Measurements from ENCODE around the gene RMI2. TPM values are rescaled to one million over a fixed set of nuclear protein-coding genes. Genes with fewer than 3 reads are reported as not detected.

The RMI2 gene
- total RNA-seq, 2 experiments from 2014 or later, result 1.3 to 1.5 TPM

DNA sequence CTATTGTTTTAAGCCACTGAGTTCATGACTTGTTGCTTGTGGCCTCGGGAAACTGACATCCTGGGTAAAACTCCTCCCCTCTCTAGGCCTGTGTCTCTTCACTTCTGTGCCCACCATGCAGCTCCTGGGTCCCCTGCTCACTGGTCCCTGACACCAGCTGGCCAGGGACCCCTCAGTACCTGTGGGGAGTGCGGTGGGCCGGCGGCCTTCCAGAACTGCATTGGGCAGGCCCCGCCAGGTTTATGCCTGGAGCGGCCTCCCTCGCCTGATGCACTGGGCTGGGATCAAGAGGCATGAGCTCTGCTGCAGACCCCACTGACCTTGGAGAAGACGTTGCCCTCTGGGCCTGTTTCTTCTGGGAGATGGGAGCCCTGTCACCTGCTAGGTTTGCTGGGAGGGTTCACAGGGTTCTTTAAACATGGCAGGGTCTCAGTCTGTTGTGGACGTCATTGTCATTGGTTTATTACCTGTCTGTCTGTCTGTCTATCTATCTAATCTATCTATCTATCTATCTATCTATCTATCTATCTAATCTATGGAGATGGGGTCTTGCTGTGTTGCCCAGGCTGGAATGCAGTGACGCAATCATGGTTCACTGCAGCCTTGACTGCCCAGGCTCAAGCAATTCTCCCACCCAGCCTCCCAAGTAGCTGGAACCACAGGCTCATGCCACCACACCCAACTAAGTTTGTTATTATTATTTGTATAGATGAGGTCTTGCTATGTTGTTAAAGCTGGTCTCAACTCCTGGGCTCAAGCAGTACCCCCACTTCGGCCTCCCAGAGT, 21.5 kb upstream of the RMI2 start:
- TF ChIP-seq, protein P1, sequence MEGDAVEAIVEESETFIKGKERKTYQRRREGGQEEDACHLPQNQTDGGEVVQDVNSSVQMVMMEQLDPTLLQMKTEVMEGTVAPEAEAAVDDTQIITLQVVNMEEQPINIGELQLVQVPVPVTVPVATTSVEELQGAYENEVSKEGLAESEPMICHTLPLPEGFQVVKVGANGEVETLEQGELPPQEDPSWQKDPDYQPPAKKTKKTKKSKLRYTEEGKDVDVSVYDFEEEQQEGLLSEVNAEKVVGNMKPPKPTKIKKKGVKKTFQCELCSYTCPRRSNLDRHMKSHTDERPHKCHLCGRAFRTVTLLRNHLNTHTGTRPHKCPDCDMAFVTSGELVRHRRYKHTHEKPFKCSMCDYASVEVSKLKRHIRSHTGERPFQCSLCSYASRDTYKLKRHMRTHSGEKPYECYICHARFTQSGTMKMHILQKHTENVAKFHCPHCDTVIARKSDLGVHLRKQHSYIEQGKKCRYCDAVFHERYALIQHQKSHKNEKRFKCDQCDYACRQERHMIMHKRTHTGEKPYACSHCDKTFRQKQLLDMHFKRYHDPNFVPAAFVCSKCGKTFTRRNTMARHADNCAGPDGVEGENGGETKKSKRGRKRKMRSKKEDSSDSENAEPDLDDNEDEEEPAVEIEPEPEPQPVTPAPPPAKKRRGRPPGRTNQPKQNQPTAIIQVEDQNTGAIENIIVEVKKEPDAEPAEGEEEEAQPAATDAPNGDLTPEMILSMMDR (IDR thresholded peaks at IDR 0.05), result no peak
- POLR2A ChIA-PET, result no interaction called here
- H3K27ac ChIP-seq (ENCODE audit: low read depth in 1 of 2, low read length in 2 of 2), result no peak overlapping the region
- peaks cover 0 to 10% of the 10 kb centered on the region in 2 experiments for H3K9me3 ChIP-seq (ENCODE audit: control insufficient read depth in 1 of 2, insufficient read depth in 1 of 2, low read length in 2 of 2)
- H3K4me3 Mint-ChIP-seq, result no peak overlapping the region
- H3K27me3 Mint-ChIP-seq, result no peaks in the 10 kb centered on the region
- H3K27ac Mint-ChIP-seq, result no peak overlapping the region
- ATAC-seq (ENCODE audit: poor library complexity), result no peak
- CTCF ChIA-PET, result no interaction called here
- H3K27me3 ChIP-seq (ENCODE audit: control insufficient read depth in 1 of 2, insufficient read depth in 2 of 2, low read length in 2 of 2), result no peaks in the 10 kb centered on the region
- peaks cover 20% of the 10 kb centered on the region for H3K4me1 Mint-ChIP-seq (ENCODE audit: low read depth)
- no peak overlapping the region for H3K4me3 ChIP-seq (ENCODE audit: low read length)
- H3K36me3 Mint-ChIP-seq (ENCODE audit: low read depth), result no peaks in the 10 kb centered on the region
- no peaks in the 10 kb centered on the region for H3K36me3 ChIP-seq (ENCODE audit: insufficient read depth, low read length)
- H3K4me1 ChIP-seq (ENCODE audit: insufficient read depth, low read length), result peaks cover 28% of the 10 kb centered on the region
- intact Hi-C loops (cut with DNase I, micrococcal nuclease), result no loop called here
- H3K9me3 Mint-ChIP-seq, result no peaks in the 10 kb centered on the region
- no peak for DNase-seq

DNA sequence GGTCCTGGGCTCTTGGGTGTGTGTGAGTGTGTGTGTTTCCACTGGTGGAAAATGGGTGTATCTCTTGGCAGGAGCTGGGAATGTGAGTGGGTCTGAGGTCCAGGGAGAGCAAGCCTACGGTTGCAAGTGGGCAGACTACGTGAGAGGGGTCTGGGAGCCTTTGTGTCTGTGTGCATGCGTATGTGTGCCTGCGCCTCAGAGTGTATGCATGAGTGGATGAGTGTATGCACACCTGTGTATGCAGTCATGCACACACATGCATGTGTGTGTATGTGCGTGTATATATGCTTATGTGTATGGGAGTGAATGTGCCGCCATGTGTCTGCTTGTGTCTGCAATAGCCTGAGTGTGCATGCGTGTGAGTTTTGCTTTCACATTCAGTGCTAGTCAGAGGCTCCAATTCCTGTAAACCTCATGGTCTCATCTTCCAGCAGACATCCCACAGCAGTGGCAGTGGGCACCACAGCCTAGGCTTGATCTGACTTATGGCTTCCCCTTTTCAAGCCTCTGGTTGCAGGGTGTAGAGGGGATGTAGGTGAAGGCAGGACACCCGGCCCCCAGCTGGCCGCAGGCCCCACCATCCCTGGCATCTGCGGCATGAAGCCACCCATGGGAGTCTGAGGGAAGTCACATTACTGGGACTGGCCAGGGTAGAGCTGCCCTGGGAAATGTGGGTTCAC, 19.7 kb upstream of the RMI2 start:
- H3K27me3 ChIP-seq (ENCODE audit: control insufficient read depth in 1 of 2, insufficient read depth in 2 of 2, low read length in 2 of 2), result no peaks in the 10 kb centered on the region
- ChIA-PET CTCF (no interaction called here), POLR2A (no interaction called here)
- intact Hi-C loops (cut with DNase I, micrococcal nuclease), result no loop called here
- H3K9me3 ChIP-seq (ENCODE audit: control insufficient read depth in 1 of 2, insufficient read depth in 1 of 2, low read length in 2 of 2), result peaks cover 0 to 8% of the 10 kb centered on the region in 2 experiments
- H3K4me3 ChIP-seq (ENCODE audit: low read length), result no peak overlapping the region
- peaks cover 34% of the 10 kb centered on the region for H3K4me1 ChIP-seq (ENCODE audit: insufficient read depth, low read length)
- TF ChIP-seq, protein P1 (IDR thresholded peaks at IDR 0.05), result no peak
- H3K36me3 Mint-ChIP-seq (ENCODE audit: low read depth), result no peaks in the 10 kb centered on the region
- DNase-seq (no peak), ATAC-seq (ENCODE audit: poor library complexity) (no peak)
- no peak overlapping the region for H3K4me3 Mint-ChIP-seq
- H3K9me3 Mint-ChIP-seq, result no peaks in the 10 kb centered on the region
- no peak overlapping the region for H3K27ac ChIP-seq (ENCODE audit: low read depth in 1 of 2, low read length in 2 of 2)
- H3K36me3 ChIP-seq (ENCODE audit: insufficient read depth, low read length), result no peaks in the 10 kb centered on the region
- peaks cover 27% of the 10 kb centered on the region for H3K4me1 Mint-ChIP-seq (ENCODE audit: low read depth)
- H3K27me3 Mint-ChIP-seq, result no peaks in the 10 kb centered on the region
- no peak overlapping the region for H3K27ac Mint-ChIP-seq

DNA sequence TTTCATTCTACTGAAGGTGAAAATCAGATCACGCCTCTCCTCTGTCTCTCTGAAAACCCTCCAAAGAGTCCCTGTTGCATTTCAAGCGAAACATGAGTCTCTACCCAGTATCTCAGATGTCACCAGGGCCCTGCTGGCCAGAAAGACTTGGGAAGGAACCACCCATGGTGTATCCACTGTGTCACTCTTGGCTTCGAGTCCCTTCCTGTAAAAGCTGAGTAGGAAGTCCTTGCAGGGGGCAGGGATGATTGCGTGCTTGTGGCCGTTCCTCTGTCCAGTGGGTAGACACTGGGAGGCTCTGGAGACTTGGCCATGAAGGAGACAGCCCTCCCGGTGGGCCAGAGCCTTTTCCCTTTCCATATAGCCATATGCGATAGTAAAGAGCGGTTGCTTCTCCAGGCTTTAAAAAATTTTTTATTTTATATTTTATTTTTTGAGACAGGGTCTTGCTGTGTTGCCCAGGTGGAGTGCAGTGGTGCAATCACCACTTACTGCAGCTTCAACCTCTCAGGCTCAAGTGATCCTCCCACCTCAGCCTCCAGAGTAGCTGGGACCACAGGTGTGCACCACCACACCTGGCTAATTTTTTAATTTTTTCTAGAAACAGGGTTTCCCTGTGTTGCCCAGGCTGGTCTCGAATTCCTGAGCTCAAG, 19.0 kb upstream of the RMI2 start:
- Histone ChIP-seq H3K9me3 (ENCODE audit: control insufficient read depth in 1 of 2, insufficient read depth in 1 of 2, low read length in 2 of 2) (peaks cover 0 to 8% of the 10 kb centered on the region in 2 experiments), H3K4me1 (ENCODE audit: insufficient read depth, low read length) (peaks cover 34% of the 10 kb centered on the region), H3K27me3 (ENCODE audit: control insufficient read depth in 1 of 2, insufficient read depth in 2 of 2, low read length in 2 of 2) (no peaks in the 10 kb centered on the region), H3K36me3 (ENCODE audit: insufficient read depth, low read length) (no peaks in the 10 kb centered on the region), H3K4me3 (ENCODE audit: low read length) (no peak overlapping the region), H3K27ac (ENCODE audit: low read depth in 1 of 2, low read length in 2 of 2) (no peak overlapping the region)
- peaks cover 27% of the 10 kb centered on the region for H3K4me1 Mint-ChIP-seq (ENCODE audit: low read depth)
- intact Hi-C loops (cut with DNase I, micrococcal nuclease), result no loop called here
- ATAC-seq (ENCODE audit: poor library complexity) (no peak), DNase-seq (no peak)
- POLR2A ChIA-PET, result interaction anchor here (0.7 kb wide), 1 partner anchor 16 kb away, joined by 3 read pairs; no protein-coding TSS in a partner anchor
- CTCF ChIA-PET, result no interaction called here
- H3K36me3 Mint-ChIP-seq (ENCODE audit: low read depth), result no peaks in the 10 kb centered on the region
- no peaks in the 10 kb centered on the region for H3K27me3 Mint-ChIP-seq
- H3K4me3 Mint-ChIP-seq, result no peak overlapping the region
- no peak overlapping the region for H3K27ac Mint-ChIP-seq
- TF ChIP-seq, protein P1 (IDR thresholded peaks at IDR 0.05), result no peak
- no peaks in the 10 kb centered on the region for H3K9me3 Mint-ChIP-seq

All from CD4-positive, alpha-beta T cell (primary cell).